ENCODE results near the gene CHD9.

DNA sequence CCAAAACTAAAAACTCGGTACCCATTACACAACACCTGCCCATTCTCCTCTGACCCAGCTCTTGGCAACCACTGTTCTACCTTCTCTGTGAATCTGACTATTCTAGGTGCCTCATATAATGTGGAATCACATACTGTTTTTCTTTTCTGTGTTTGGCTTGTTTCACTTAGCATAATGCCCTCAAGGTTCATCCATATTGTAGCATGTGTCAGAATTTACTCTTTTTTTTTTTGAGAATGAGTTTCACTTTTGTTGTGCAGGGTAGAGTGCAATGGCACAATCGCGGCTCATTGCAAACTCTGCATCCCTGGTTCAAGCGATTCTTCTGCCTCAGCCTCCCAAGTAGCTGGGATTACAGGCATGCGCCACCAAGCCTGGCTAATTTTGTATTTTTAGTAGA is 320.0 kb downstream of the CHD9 start:
- TF ChIP-seq, protein P1, sequence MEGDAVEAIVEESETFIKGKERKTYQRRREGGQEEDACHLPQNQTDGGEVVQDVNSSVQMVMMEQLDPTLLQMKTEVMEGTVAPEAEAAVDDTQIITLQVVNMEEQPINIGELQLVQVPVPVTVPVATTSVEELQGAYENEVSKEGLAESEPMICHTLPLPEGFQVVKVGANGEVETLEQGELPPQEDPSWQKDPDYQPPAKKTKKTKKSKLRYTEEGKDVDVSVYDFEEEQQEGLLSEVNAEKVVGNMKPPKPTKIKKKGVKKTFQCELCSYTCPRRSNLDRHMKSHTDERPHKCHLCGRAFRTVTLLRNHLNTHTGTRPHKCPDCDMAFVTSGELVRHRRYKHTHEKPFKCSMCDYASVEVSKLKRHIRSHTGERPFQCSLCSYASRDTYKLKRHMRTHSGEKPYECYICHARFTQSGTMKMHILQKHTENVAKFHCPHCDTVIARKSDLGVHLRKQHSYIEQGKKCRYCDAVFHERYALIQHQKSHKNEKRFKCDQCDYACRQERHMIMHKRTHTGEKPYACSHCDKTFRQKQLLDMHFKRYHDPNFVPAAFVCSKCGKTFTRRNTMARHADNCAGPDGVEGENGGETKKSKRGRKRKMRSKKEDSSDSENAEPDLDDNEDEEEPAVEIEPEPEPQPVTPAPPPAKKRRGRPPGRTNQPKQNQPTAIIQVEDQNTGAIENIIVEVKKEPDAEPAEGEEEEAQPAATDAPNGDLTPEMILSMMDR (IDR thresholded peaks at IDR 0.05), result no peak
- no peak for TF ChIP-seq POLR2A (IDR thresholded peaks at IDR 0.05)
